GM23338 (cell line): ENCODE measurements around the gene SRSF4. TPM values are rescaled to one million over a fixed set of nuclear protein-coding genes. Genes with fewer than 3 reads are reported as not detected.

ENCODE experiments used
- ATAC-seq: fragments of 200-7000 bp; cut with Tn5 transposase; 3 replicates; pipeline ENCODE4 v1.9.1; 2020
- DNase-seq: peaks from one replicate; pipeline ENCODE4 v3.0.0-alpha.2; 2015; ENCODE audit warnings: low spot score
- H2AFZ ChIP-seq: fragments of 200-600 bp; sonication (generic); 2 replicates; pipeline ENCODE4 v1.8.0; 2016; ENCODE audit warnings: antibody characterized with exemption, mild to moderate bottlenecking, moderate library complexity
- H3F3A ChIP-seq: fragments of 200-600 bp; sonication (generic); replicated peaks from 2 replicates; pipeline ENCODE4 v1.8.0; 2017; ENCODE audit warnings: antibody characterized with exemption, mixed run types, low read depth
- H3K27ac ChIP-seq: fragments of 200-600 bp; sonication (generic); 2 replicates; pipeline ENCODE4 v1.6.1; 2016; ENCODE audit warnings: low read depth
- H3K27me3 ChIP-seq: fragments of 200-600 bp; sonication (generic); 2 replicates; pipeline ENCODE4 v1.8.0; 2016; ENCODE audit warnings: mild to moderate bottlenecking, mixed run types, moderate library complexity; ENCODE audit not compliant: insufficient read depth
- H3K36me3 ChIP-seq: fragments of 200-600 bp; sonication (generic); 2 replicates; pipeline ENCODE4 v1.8.0; 2016; ENCODE audit warnings: mild to moderate bottlenecking; ENCODE audit not compliant: insufficient read depth
- H3K4me1 ChIP-seq: fragments of 200-600 bp; sonication (generic); 2 replicates; pipeline ENCODE4 v1.8.0; 2016; ENCODE audit warnings: mild to moderate bottlenecking, moderate library complexity; ENCODE audit not compliant: insufficient read depth
- H3K4me2 ChIP-seq: fragments of 200-600 bp; sonication (generic); 2 replicates; pipeline ENCODE4 v1.7.1; 2017; ENCODE audit warnings: mixed run types
- H3K4me3 ChIP-seq: fragments of 200-600 bp; sonication (generic); 2 replicates; pipeline ENCODE4 v1.6.1; 2016; ENCODE audit warnings: mixed run types
- H3K79me2 ChIP-seq: fragments of 200-600 bp; sonication (generic); replicated peaks from 2 replicates; pipeline ENCODE4 v1.8.0; 2017; ENCODE audit warnings: mild to moderate bottlenecking; ENCODE audit not compliant: insufficient read depth
- H3K9me2 ChIP-seq: fragments of 200-600 bp; sonication (generic); 2 replicates; pipeline ENCODE4 v1.8.0; 2017; ENCODE audit not compliant: insufficient read depth
- H4K20me1 ChIP-seq: fragments of 200-600 bp; sonication (generic); replicated peaks from 2 replicates; pipeline ENCODE4 v1.8.0; 2017; ENCODE audit warnings: mild to moderate bottlenecking; ENCODE audit not compliant: insufficient read depth
- H3K27ac Mint-ChIP-seq: 2 replicates; pipeline ENCODE4 v1.8.0; 2020; ENCODE audit warnings: inconsistent platforms, mild to moderate bottlenecking, moderate library complexity, mixed read lengths
- H3K27me3 Mint-ChIP-seq: 3 replicates; pipeline ENCODE4 v1.8.0; 2022; ENCODE audit warnings: low read depth, mild to moderate bottlenecking, moderate library complexity, mixed read lengths, inconsistent platforms; ENCODE audit not compliant: insufficient read depth, poor library complexity
- H3K36me3 Mint-ChIP-seq: 3 replicates; pipeline ENCODE4 v1.8.0; 2021; ENCODE audit warnings: low read depth, mild to moderate bottlenecking, inconsistent platforms, moderate library complexity, mixed read lengths
- H3K4me1 Mint-ChIP-seq: 3 replicates; pipeline ENCODE4 v1.8.0; 2020; ENCODE audit warnings: mild to moderate bottlenecking, inconsistent platforms, mixed read lengths
- H3K4me3 Mint-ChIP-seq: 3 replicates; pipeline ENCODE4 v1.8.0; 2021; ENCODE audit warnings: moderate library complexity, mild to moderate bottlenecking, inconsistent platforms, mixed read lengths
- H3K9me3 Mint-ChIP-seq: 3 replicates; pipeline ENCODE4 v1.8.0; 2020; ENCODE audit warnings: moderate library complexity, mild to moderate bottlenecking, inconsistent platforms, mixed read lengths
- EZH2 ChIP-seq: fragments of 200-600 bp; sonication (generic); IDR thresholded peaks from one replicate; pipeline ENCODE4 v1.8.0; 2017; ENCODE audit warnings: antibody characterized with exemption, mild to moderate bottlenecking, low read depth; ENCODE audit not compliant: unreplicated experiment
- REST ChIP-seq: IDR thresholded peaks from one replicate; pipeline ENCODE4 v1.6.1; 2018; ENCODE audit warnings: antibody characterized with exemption; ENCODE audit not compliant: unreplicated experiment
- polyA plus RNA-seq: library from polyadenylated mRNA; unstranded; fragments of >200 nt; fragmentation: Nextera tagmentation; extraction: Ambion mirVana; gene quantifications from 2 replicates; pipeline ENCODE4 v1.2.1, GENCODE V29; 2016
- total RNA-seq: library from RNA; depleted of rRNA; stranded (reverse); fragments of >200 nt; shearing (Covaris generic); gene quantifications from 2 replicates; pipeline ENCODE4 v1.2.3, GENCODE V29; 2014
- TF ChIP-seq, protein P1 (sequence below): fragments of 250-450 bp; sonication (Bioruptor Pico); IDR thresholded peaks from 2 replicates; pipeline ENCODE4 v1.5.0; 2020; ENCODE audit warnings: mild to moderate bottlenecking, moderate library complexity

The SRSF4 gene
- total and polyA plus RNA-seq, 2 experiments from 2014 or later, result 58.4 to 98.3 TPM

DNA sequence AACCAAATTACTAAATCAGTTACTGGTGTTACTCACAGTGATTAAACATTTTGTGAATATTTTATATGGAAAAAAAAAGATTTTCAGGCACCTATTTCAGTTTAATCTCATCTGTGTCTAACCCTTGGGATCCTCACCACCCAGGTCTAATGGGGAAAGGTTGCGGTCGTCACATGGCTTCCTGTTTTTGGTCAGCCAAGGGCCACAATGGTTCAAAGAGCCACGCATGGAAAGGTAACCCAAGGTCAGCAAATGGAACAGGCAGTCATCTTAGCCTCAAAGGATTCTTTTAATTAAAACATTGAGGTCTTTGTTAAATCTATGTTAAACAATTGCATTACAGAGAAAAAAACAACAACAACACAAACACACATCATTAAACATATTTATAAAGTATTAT lies 21.9 kb downstream of the SRSF4 start (continued):
- TF ChIP-seq, protein P1, sequence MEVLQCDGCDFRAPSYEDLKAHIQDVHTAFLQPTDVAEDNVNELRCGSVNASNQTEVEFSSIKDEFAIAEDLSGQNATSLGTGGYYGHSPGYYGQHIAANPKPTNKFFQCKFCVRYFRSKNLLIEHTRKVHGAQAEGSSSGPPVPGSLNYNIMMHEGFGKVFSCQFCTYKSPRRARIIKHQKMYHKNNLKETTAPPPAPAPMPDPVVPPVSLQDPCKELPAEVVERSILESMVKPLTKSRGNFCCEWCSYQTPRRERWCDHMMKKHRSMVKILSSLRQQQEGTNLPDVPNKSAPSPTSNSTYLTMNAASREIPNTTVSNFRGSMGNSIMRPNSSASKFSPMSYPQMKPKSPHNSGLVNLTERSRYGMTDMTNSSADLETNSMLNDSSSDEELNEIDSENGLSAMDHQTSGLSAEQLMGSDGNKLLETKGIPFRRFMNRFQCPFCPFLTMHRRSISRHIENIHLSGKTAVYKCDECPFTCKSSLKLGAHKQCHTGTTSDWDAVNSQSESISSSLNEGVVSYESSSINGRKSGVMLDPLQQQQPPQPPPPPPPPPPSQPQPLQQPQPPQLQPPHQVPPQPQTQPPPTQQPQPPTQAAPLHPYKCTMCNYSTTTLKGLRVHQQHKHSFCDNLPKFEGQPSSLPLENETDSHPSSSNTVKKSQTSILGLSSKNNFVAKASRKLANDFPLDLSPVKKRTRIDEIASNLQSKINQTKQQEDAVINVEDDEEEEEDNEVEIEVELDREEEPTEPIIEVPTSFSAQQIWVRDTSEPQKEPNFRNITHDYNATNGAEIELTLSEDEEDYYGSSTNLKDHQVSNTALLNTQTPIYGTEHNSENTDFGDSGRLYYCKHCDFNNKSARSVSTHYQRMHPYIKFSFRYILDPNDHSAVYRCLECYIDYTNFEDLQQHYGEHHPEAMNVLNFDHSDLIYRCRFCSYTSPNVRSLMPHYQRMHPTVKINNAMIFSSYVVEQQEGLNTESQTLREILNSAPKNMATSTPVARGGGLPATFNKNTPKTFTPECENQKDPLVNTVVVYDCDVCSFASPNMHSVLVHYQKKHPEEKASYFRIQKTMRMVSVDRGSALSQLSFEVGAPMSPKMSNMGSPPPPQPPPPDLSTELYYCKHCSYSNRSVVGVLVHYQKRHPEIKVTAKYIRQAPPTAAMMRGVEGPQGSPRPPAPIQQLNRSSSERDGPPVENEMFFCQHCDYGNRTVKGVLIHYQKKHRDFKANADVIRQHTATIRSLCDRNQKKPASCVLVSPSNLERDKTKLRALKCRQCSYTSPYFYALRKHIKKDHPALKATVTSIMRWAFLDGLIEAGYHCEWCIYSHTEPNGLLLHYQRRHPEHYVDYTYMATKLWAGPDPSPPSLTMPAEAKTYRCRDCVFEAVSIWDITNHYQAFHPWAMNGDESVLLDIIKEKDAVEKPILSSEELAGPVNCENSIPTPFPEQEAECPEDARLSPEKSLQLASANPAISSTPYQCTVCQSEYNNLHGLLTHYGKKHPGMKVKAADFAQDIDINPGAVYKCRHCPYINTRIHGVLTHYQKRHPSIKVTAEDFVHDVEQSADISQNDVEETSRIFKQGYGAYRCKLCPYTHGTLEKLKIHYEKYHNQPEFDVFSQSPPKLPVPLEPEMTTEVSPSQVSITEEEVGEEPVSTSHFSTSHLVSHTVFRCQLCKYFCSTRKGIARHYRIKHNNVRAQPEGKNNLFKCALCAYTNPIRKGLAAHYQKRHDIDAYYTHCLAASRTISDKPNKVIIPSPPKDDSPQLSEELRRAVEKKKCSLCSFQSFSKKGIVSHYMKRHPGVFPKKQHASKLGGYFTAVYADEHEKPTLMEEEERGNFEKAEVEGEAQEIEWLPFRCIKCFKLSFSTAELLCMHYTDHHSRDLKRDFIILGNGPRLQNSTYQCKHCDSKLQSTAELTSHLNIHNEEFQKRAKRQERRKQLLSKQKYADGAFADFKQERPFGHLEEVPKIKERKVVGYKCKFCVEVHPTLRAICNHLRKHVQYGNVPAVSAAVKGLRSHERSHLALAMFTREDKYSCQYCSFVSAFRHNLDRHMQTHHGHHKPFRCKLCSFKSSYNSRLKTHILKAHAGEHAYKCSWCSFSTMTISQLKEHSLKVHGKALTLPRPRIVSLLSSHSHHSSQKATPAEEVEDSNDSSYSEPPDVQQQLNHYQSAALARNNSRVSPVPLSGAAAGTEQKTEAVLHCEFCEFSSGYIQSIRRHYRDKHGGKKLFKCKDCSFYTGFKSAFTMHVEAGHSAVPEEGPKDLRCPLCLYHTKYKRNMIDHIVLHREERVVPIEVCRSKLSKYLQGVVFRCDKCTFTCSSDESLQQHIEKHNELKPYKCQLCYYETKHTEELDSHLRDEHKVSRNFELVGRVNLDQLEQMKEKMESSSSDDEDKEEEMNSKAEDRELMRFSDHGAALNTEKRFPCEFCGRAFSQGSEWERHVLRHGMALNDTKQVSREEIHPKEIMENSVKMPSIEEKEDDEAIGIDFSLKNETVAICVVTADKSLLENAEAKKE (CRISPR knock-in tag), result no peak
- TF ChIP-seq REST, result no peak

GRCh38 chr1:29157269-29157601 lies 24.5 kb downstream of the SRSF4 start:
- ATAC-seq, result no peak
- Histone ChIP-seq H2AFZ (no peak overlapping the region), H3K4me2 (no peak overlapping the region), H3K27ac (peak overlapping the region; percentile 86), H4K20me1 (peaks cover 31% of the 10 kb centered on the region), H3F3A (peaks cover 15% of the 10 kb centered on the region; the same call in 1 of the 2 replicates), H3K4me1 (peaks cover 13% of the 10 kb centered on the region), H3K9me2 (no peaks in the 10 kb centered on the region), H3K27me3 (no peaks in the 10 kb centered on the region), H3K79me2 (peaks cover 48% of the 10 kb centered on the region), H3K4me3 (no peak overlapping the region), H3K36me3 (peaks cover 60% of the 10 kb centered on the region)
- Mint-ChIP-seq H3K4me3 (no peak overlapping the region), H3K4me1 (peaks cover 20% of the 10 kb centered on the region), H3K27me3 (no peaks in the 10 kb centered on the region), H3K9me3 (no peaks in the 10 kb centered on the region), H3K27ac (peak overlapping the region; percentile 87; the same call in 1 of the 2 replicates), H3K36me3 (peaks cover 87% of the 10 kb centered on the region)
- TF ChIP-seq EZH2, result no peak
- no peak for DNase-seq
